Heart left ventricle (tissue), 16 donors: ENCODE data around the gene ADAM8. TPM values are rescaled to one million over a fixed set of nuclear protein-coding genes. Genes with fewer than 3 reads are reported as not detected.

Source experiments
- ATAC-seq, 4 donors: fragments of 200-7000 bp; cut with Tn5 transposase; one replicate each; pipeline ENCODE4 v1.9.1; 2020 to 2022; ENCODE audit warnings: moderate library complexity in 4 of 4, mild to moderate bottlenecking in 3 of 4, moderate number of reproducible peaks in 1 of 4
- DNase-seq, 5 donors: peaks; one replicate each; pipeline ENCODE4 v3.0.0-alpha.2; 2020
- H3K27ac ChIP-seq, 12 donors: fragments of 200-600 bp; sonication (generic) in 4 of 12; one replicate each; pipeline versions ENCODE4 v1.5.0 to v1.8.0; 2016 to 2022; ENCODE audit warnings: mild to moderate bottlenecking in 2 of 12
- H3K27me3 ChIP-seq, 9 donors: fragments of 200-600 bp; sonication (generic) in 2 of 9; one replicate each; pipeline versions ENCODE4 v1.5.1 to v1.8.0; 2016 to 2022; ENCODE audit warnings: mild to moderate bottlenecking in 3 of 9
- H3K36me3 ChIP-seq, 9 donors: fragments of 200-600 bp; sonication (generic) in 2 of 9; one replicate each; pipeline versions ENCODE4 v1.5.0 to v1.8.0; 2018 to 2022; ENCODE audit warnings: mild to moderate bottlenecking in 2 of 9
- H3K4me1 ChIP-seq, 12 donors: fragments of 200-600 bp; sonication (generic) in 4 of 12; one replicate each; pipeline versions ENCODE4 v1.5.0 to v1.8.0; 2016 to 2022; ENCODE audit warnings: mild to moderate bottlenecking in 3 of 12
- H3K4me3 ChIP-seq, 12 donors: fragments of 200-600 bp; sonication (generic) in 4 of 12; one replicate each; pipeline versions ENCODE4 v1.5.0 to v1.8.0; 2017 to 2022; ENCODE audit warnings: mild to moderate bottlenecking in 9 of 12, moderate library complexity in 4 of 12
- H3K9me3 ChIP-seq, 12 donors: fragments of 200-600 bp; sonication (generic) in 4 of 12; one replicate each; pipeline versions ENCODE4 v1.5.0 to v1.8.0; 2016 to 2022; ENCODE audit warnings: mild to moderate bottlenecking in 1 of 12
- POLR2A ChIP-seq, 2 donors: fragments of 450-650 bp; IDR thresholded peaks; one replicate each; pipeline ENCODE4 v1.6.1; 2017; ENCODE audit warnings: antibody characterized with exemption in 2 of 2, mild to moderate bottlenecking in 2 of 2, moderate library complexity in 2 of 2
- WGBS, 4 donors: extraction: QIAGEN DNeasy Blood & Tissue Kit in 2 of 4; methylation state at CpG; one replicate each; pipeline versions ENCODE4 v1.1.5 to v1.1.7; 2013 to 2018; 5-methylcytosine and 5-hydroxymethylcytosine counted together
- intact Hi-C, 10 donors: fragments of 100-400 bp; cut with DNase I; formaldehyde crosslinking; loops; one replicate each; pipeline versions ENCODE4 v1.11.1 to v1.14.2; 2022
- polyA plus RNA-seq, 2 donors: library from polyadenylated mRNA; stranded (reverse); fragments of 200-250 nt; gene quantifications; one replicate each; pipeline ENCODE4 v1.2.3, GENCODE V29; 2013
- total RNA-seq, 9 donors: library from RNA; depleted of rRNA in 2 of 9; stranded (reverse); fragments of >200 nt in 2 of 9; fragmentation: NEBNext Ultra II Directional in 3 of 9; extraction: Animal tissue kit (Norgen Biotek cat#: 25700) in 3 of 9; gene quantifications; one replicate each; pipeline versions ENCODE4 v1.1.0 to v1.2.4, GENCODE V29; 2016 to 2023
- TF ChIP-seq, protein P1 (sequence below), 12 donors: fragments of 200-600 bp; sonication (generic) in 4 of 12; IDR thresholded peaks; one replicate each; pipeline versions ENCODE4 v1.5.0 to v1.8.0; 2018 to 2022; ENCODE audit warnings: antibody characterized with exemption in 12 of 12, mild to moderate bottlenecking in 5 of 12
- donor health status: ischemic (EF 13 %, LVEDD 7.1; RV severe dilation, severe dysfunction).
- donor health status: healthy with polysubstance abuse.
- donor health status: DM: no; HTN: yes; CAD: no.
- donor health status: DM: no; HTN: no; CAD: no.
- donor health status: ischemic (EF 25% LVEDD 6.9; RV normal size, moderate dysfunction).
- donor health status: ischemic (EF 25% LVEDD 5.7; RV mildly dilated, moderate dysfunction).
- donor health status: healthy.
- donor health status: DM: yes; HTN: yes; CAD: no.
- donor health status: ischemic (EF 35%, LVEDD 5.7; RV mildly dilated, moderate dysfunction).
- donor health status: nonischemic (EF 11% LVEDD 7.7; RV severe dilation, severe dysfunction).
- donor health status: DM: yes; HTN: yes; CAD: no.
- donor health status: PGD.
- donor health status: ischemic (EF 29% LVEDD 5.4; RV normal size, mild dysfunction).
- donor health status: nonischemic (EF 23%, LVEDD 6.1; RV moderate dilation, normal function).

The ADAM8 gene
- total and polyA plus RNA-seq, 11 donors: 0.50 to 10.3 (median 1.6) TPM

DNA sequence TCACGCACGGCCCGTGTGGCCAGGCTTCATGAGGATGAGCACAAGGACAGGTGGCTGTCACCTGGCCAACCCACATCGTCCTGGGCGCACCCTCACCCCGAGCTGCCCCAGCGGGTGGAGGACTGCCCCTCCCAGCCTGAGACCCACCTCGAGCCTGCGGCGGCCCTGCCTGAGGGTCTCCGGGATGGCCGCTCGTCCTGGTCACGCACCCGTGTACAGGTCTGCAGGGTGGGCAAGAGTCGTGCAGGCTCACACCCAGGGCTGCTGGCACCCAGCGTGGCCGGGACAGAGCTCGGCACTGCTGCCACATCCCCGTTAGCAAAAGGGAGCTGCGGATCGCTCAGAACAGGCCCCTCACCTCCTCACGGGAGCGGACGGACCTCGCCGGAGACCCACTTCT, 61.1 kb downstream of the ADAM8 start:
- DNase-seq (peak in 3 of 5 donors; percentile 17 to 40 (median 20)), ATAC-seq (no peak)
- Histone ChIP-seq H3K27me3 (peaks cover 0 to 29% (median 15%) of the 10 kb centered on the region in 9 donors), H3K4me3 (no peak overlapping the region), H3K4me1 (no peaks in the 10 kb centered on the region), H3K9me3 (peaks cover 0 to 4% (median 0%) of the 10 kb centered on the region in 12 donors), H3K27ac (no peak overlapping the region), H3K36me3 (no peaks in the 10 kb centered on the region)
- TF ChIP-seq, protein P1, sequence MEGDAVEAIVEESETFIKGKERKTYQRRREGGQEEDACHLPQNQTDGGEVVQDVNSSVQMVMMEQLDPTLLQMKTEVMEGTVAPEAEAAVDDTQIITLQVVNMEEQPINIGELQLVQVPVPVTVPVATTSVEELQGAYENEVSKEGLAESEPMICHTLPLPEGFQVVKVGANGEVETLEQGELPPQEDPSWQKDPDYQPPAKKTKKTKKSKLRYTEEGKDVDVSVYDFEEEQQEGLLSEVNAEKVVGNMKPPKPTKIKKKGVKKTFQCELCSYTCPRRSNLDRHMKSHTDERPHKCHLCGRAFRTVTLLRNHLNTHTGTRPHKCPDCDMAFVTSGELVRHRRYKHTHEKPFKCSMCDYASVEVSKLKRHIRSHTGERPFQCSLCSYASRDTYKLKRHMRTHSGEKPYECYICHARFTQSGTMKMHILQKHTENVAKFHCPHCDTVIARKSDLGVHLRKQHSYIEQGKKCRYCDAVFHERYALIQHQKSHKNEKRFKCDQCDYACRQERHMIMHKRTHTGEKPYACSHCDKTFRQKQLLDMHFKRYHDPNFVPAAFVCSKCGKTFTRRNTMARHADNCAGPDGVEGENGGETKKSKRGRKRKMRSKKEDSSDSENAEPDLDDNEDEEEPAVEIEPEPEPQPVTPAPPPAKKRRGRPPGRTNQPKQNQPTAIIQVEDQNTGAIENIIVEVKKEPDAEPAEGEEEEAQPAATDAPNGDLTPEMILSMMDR (IDR thresholded peaks at IDR 0.05): no peak
- no peak for TF ChIP-seq POLR2A (IDR thresholded peaks at IDR 0.05)
- WGBS, 4 donors: 89 to 95% (median 93%) methylated on average over 13 to 27 of the region's 27 CpGs
- intact Hi-C loops: no loop called here

DNA sequence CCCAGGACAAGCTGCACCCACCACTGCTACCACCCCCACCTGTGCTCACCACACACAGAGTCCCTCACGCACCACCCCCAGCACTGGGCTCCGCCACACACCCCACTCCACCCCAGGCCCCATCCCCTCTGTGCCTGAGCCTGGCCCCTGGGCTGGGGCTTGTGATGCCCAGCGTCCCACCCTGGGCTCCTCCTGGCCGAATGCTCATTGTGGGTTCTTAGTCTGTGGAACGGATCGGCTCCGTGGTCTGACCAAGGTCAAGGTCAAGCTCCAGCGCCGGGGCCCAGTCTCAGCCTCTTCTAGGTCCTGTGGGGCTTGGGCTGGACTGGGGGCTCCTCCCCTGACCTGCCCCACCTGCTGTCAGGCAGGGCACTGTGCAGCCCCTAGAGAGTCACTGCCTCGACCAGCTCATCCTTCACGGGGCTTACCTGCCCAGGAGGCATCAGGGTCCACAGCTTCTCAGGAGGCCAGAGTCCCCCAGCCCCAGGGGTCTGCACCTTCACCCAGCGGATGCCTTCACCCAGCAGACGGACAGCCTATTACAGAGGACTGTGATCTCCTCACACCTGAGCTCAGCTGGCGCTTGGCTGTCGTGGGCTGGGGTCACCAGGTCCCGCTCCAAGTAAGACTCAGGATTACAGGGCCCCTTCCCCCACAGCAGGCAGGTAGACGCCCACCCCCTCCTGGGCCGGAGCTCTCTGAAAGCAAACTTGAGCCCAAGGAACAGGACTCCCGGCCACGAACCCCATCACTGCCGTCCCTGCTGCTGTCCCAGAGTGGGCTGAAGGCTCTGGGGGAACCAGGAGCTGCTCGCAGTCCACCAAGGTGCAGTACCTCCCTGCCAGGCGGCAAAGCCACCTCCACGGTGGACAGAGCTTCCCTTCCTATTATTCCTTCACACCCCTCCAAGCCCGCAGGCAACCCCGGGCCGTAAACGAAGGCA, 61.9 kb downstream of the ADAM8 start:
- H3K27ac ChIP-seq: no peak overlapping the region
- ATAC-seq (peak in 1 of 4 donors; percentile 7), DNase-seq (peak in 2 of 5 donors; percentile 14 to 56)
- no peaks in the 10 kb centered on the region for H3K36me3 ChIP-seq
- H3K4me1 ChIP-seq: no peaks in the 10 kb centered on the region
- intact Hi-C loops: no loop called here
- WGBS, 4 donors: 76 to 81% (median 80%) methylated on average over 19 to 28 of the region's 28 CpGs
- H3K27me3 ChIP-seq: peaks cover 0 to 28% (median 12%) of the 10 kb centered on the region in 9 donors
- TF ChIP-seq, protein P1 (IDR thresholded peaks at IDR 0.05): no peak
- no peak for TF ChIP-seq POLR2A (IDR thresholded peaks at IDR 0.05)
- H3K4me3 ChIP-seq: no peak overlapping the region
- H3K9me3 ChIP-seq: peaks cover 0 to 4% (median 0%) of the 10 kb centered on the region in 12 donors

DNA sequence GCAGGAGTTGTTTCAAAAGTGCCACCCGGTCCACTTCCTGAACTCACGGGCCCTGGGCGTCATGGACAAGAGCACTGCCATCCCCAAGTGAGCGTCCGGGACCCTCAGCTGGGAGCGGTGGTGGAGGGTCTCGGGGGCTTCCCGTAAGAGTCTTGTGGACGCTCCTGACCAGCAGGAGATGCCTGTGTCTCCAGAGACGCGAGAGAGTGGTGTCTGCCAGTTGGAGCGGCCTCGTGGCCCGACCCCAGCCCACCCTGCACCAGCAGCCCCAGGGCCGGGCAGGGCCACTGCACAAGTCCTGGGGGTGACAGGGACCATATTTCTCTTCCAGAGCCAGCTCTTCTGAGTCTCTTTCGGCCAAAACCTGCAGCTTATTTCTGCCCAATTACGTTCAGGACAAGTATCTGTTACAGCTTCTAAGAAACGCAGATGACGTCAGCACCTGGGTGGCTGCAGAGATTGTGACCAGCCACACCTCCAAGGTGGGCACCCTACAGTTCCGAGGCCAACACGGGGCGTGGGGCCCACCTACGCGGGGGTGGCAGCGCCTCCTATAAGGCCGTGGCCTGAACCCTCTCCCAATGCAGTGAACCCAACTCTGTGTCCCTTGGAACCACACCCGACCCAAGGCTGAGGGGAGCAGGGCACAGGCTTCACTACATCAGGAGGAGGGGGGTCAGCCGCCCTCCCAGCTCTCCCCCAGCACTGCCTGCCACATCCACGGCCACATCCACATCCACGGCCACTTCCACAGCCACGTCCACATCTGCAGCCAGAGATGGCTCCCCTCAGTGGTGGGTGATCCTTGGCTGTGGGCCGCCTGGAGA, 62.8 kb downstream of the ADAM8 start:
- 78 to 83% (median 82%) methylated on average over 29 to 32 of the region's 32 CpGs for WGBS, 4 donors
- Histone ChIP-seq H3K36me3 (no peaks in the 10 kb centered on the region), H3K27me3 (peaks cover 0 to 20% (median 4%) of the 10 kb centered on the region in 9 donors), H3K4me1 (no peaks in the 10 kb centered on the region), H3K9me3 (peaks cover 0 to 4% (median 0%) of the 10 kb centered on the region in 12 donors), H3K27ac (no peak overlapping the region), H3K4me3 (no peak overlapping the region)
- ATAC-seq (no peak), DNase-seq (peak in 3 of 5 donors; percentile 10 to 53 (median 16))
- intact Hi-C loops: no loop called here
- TF ChIP-seq, protein P1 (IDR thresholded peaks at IDR 0.05): no peak
- no peak for TF ChIP-seq POLR2A (IDR thresholded peaks at IDR 0.05)
